Stomach (tissue), 4 donors: ENCODE results near the gene KCNH6.

Experiments
- EP300 ChIP-seq: sonication (generic); formaldehyde crosslinking; IDR thresholded peaks from one replicate; pipeline ENCODE4 v1.6.1; 2017; ENCODE audit warnings: antibody characterized with exemption
- POLR2A ChIP-seq, 4 donors: fragments of 450-650 bp; IDR thresholded peaks; one replicate each; pipeline ENCODE4 v1.6.1; 2016; ENCODE audit warnings: antibody characterized with exemption in 4 of 4, control low read depth in 2 of 4, mild to moderate bottlenecking in 1 of 4, moderate library complexity in 1 of 4
- TF ChIP-seq, protein P1 (sequence below), 7 experiments: fragments of 450-650 bp in 4 of 7; fragments of 200-600 bp in 3 of 7; sonication (generic) in 3 of 7; IDR thresholded peaks; one replicate each; pipeline ENCODE4 v1.5.1; 2016 to 2019; ENCODE audit warnings: antibody characterized with exemption in 7 of 7, control low read depth in 2 of 7, mild to moderate bottlenecking in 1 of 7

GRCh38 chr17:63537991-63538692 lies 15.0 kb downstream of the KCNH6 start:
- TF ChIP-seq EP300, result no peak
- TF ChIP-seq POLR2A (IDR thresholded peaks at IDR 0.05), result no peak
- TF ChIP-seq, protein P1, sequence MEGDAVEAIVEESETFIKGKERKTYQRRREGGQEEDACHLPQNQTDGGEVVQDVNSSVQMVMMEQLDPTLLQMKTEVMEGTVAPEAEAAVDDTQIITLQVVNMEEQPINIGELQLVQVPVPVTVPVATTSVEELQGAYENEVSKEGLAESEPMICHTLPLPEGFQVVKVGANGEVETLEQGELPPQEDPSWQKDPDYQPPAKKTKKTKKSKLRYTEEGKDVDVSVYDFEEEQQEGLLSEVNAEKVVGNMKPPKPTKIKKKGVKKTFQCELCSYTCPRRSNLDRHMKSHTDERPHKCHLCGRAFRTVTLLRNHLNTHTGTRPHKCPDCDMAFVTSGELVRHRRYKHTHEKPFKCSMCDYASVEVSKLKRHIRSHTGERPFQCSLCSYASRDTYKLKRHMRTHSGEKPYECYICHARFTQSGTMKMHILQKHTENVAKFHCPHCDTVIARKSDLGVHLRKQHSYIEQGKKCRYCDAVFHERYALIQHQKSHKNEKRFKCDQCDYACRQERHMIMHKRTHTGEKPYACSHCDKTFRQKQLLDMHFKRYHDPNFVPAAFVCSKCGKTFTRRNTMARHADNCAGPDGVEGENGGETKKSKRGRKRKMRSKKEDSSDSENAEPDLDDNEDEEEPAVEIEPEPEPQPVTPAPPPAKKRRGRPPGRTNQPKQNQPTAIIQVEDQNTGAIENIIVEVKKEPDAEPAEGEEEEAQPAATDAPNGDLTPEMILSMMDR (IDR thresholded peaks at IDR 0.05), result no peak
